HG02840 (cell line): ENCODE results near the gene MTX1.
"Not testable (repeated sequence)": the region's sequence is repeated elsewhere in the genome, so short reads cannot be mapped to it uniquely, and the experiment has no call there.

Experiments used
- ATAC-seq: cut with Tn5 transposase; IDR thresholded peaks from one replicate; pipeline ENCODE4 v1.9.1; 2021; ENCODE audit warnings: mild to moderate bottlenecking, moderate library complexity, moderate number of reproducible peaks; ENCODE audit not compliant: unreplicated experiment, low FRiP score

Gene MTX1

DNA sequence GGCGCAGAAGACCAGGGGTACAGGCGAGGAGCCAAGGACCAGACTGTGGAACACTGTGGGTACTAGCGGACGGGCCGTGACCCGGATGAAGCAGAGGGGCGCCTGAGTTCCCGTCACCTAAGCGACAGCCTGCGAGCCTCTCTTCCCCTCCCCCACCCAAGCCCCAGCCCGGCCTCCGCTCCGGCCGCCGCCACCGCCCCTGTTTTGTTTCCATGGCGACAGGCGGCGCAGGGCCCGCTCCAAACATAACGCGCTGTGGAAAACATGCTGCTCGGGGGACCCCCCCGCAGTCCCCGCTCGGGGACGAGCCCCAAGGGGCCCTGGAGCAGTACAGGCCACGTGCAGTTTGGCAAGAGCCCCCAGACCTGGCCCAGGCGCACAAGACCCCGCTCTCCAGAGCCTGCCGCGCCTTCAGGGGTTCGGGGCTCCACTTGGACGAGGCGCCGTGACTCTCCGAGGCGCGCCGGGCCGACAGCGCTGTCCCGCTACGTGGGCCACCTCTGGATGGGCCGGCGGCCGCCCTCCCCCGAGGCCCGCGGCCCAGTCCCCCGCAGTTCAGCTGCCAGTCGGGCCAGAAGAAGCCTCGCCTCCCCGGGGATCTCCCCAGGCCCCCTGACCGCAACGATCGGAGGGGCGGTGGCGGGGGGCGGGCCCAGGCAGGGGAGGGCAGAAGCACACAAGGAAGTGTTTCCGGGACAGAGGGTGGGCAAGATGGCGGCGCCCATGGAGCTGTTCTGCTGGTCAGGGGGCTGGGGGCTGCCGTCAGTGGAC is at the start of gene MTX1:
Gene MTX1, plus strand, starts transcription at position 155 of the 771 bp plus-strand sequence. Its CDS starts 110 bp downstream, at position 265.
- ATAC-seq = peak; percentile 66

DNA sequence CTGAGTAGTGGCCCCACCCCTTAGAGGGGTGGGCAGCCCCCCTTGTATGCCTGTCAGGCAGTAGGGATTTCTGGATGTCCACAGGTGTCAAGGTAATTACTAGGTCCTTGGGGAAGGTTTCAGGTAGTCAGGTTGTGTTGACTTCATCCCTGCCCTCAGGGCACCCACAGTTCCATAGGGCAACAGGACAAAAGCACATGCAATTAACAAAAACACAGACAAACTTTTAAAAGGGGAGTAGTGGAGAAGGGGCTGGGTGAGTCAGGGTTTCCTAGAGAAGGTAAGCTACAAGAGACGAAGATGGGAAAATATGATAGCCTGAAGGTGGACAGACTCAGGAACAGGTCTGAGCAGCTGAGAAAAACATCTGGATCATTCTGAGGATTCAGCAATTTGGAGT is 49.5 kb upstream of the MTX1 start:
- no peak for ATAC-seq

DNA sequence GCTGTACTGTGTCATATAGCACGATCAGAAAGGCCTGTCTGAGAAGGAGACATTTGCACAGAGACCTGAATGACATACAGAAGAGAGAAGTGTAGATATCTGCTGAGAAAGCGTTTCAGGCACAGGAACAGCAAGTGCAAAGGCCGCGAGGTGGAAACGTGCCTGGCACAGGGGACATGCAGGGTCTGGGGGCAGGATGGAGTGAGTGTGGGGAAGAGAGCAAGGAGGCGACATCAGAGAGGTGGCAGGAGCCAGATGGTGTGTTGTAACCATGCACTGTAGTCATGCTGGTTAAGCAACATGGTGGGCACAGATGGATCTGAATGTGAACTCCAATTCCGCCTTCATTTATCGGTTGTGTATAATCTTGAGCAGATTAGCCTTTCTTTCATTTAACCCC is 48.4 kb upstream of the MTX1 start:
- no peak for ATAC-seq

DNA sequence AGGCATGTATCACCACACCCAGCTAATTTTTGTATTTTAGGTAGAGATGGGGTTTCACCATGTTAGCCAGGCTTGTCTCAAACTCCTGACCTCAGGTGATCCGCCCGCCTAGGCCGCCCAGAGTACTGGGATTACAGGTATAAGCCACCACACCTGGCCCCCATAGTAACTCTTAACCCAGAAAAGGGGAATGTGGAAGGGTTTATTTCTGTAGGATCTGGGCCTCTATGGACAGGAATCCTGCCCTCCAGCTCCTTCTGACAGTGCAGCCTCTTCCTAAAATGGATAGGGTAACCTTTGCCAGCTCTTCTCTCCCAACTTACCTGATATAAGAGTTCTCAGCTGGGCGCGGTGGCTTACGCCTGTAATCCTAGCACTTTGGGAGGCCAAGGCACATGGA is 45.9 kb upstream of the MTX1 start:
- ATAC-seq = not testable (repeated sequence)

DNA sequence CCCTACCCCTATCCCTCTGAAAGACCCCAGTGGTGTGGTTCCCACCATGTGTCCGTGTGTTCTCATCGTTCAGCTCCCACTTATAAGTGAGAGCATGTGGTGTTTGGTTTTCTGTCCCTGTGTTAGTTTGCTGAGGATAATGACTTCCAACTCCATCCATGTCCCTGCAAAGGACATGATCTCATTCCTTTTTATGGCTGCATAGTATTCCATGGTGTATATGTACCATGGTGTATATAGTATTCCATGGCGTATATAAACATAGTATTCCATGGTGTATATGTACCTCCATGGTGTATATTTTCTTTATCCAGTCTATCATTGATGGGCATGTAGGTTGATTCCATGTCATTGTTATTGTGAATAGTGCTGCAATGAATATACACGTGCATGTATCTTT is 44.7 kb upstream of the MTX1 start:
- ATAC-seq = not testable (repeated sequence)

- ATAC-seq = not testable (repeated sequence)
Observed at GRCh38 chr1:155164625-155165024, 43.9 kb upstream of the MTX1 start.

DNA sequence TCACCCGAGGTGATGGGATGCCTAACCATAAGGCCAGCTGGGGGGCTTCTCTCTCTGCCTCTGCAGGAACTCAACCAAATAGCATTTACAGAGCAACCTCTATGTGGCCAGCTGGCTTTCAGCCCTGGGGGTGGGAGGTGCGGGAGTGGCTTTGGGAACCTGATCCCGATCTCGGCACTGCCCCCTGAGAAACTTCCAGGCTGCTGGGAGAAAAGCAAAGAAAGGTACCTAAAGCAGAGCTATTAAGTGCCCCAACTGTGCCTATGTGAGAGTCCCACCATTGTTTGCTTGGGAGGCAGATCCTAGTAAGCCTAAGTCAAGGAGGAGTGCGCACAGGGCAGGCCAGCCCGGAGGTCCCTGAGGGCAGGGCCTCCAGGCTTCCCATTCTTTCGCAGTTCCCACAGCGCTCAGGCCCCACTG is 42.4 kb upstream of the MTX1 start:
- no peak for ATAC-seq

DNA sequence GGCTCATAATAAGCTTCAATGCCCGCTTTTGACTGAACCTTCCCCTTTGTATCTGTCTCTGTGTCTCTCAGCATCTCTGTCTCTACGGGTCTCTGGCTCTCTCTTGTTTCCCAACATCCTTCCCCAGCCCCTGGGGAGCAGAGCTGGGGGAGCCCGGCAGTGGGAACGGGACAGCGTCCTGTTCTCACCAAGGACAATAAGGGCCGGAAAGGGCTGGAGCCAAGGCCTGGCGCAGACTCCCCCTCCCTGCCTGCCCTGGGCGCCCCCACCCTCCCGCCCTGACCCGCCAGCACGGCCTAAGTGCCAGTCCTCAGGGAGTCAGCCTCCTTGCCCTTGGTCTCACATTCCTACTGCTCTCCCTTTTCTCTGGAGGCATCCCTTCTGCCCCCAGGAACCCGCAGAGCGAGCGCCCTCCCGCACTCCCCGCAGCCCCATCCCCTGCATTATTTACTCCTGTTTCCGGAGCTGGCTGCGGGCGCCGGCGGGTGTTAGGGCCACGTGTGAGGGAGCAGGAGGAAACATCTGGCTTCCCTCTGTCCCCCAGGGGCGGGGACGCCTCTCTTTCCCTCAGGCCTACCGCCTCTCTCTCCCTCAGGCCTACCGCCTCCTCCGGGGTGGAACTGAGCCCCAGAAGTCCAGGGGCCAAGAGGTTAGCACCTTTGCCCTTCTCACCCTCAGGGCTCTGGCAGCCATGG is 41.9 kb upstream of the MTX1 start:
- no peak for ATAC-seq

- no peak for ATAC-seq
Observed at GRCh38 chr1:155167166-155168104, 41.1 kb upstream of the MTX1 start.

DNA sequence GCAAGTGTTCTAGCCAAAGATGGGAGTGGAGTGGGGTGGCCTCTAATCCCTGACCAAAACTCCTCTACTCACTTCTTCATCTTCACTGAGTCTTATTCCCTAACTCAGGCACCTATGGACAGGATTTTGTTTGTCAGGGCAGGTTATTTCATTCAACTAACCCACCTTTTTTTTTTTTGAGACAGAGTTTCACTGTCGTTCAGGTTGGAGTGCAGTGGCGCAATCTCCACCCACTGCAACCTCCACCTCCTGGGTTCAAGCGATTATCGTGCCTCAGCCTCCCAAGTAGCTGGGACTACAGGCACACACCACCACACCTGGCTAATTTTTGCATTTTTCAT is 40.4 kb upstream of the MTX1 start:
- ATAC-seq = not testable (repeated sequence)

DNA sequence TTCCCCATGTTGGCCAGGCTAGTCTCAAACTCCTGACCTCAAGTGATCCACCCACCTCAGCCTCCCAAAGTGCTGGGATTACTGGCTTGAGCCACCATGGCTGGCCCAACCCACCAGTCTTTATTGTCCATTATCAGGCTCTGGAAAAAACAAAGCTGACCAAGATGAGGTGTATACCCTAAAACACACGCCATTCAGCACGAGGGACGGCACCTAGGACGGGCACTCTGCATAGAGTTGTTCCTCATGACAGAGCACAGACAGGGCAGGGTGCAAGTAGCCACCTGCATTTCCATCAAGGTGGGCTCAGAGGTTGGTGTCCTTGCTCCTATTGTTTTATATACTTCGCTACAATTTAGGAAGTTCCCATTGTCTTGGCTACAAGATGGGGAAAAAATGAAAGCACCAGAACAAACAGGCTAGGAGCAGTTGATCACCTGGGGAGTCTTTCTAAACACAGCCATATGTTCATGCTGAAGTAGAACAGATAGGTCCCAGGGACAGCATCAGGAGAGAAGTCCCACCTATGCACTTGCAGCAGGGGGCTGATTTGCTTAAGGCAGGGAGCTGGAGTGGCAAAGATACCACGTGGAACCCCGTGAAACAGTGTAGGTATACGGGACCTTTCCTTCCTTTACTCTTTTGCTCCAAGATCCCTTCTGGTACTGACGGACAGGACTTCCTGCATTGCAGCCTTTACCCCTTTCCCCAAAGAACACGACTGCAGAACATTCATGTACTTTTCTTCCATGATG is 39.9 kb upstream of the MTX1 start:
- no peak for ATAC-seq

GRCh38 chr1:155169541-155169940 is 39.0 kb upstream of the MTX1 start:
- ATAC-seq = no peak

GRCh38 chr1:155170101-155170785 is 38.3 kb upstream of the MTX1 start:
- ATAC-seq = no peak

DNA sequence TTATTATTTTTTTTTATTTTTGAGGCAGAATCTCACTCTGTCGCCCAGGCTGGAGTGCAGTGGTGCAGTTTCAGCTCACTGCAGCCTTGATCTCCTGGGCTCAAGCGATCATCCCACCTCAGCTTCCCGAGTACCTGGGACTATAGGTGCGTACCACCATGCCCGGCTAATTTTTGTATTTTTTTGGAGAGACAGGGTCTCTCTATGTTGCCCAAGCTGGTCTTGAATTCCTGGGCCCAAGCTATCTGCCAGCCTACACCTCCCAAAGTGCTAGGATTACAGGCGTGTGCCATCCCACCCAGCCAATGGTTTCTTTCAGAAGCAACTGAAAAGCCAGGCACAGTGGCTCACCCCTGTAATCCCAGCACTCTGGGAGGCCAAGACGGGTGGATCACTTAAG is 37.7 kb upstream of the MTX1 start:
- no peak for ATAC-seq

- ATAC-seq = no peak
Observed at GRCh38 chr1:155171836-155172731, 36.4 kb upstream of the MTX1 start.

GRCh38 chr1:155172732-155173477 is 35.6 kb upstream of the MTX1 start, which contains the start of gene KRTCAP2:
Gene KRTCAP2 (minus strand): TSS chr1:155173304. CDS start chr1:155173224, 80 bp downstream.
- peak; percentile 71 for ATAC-seq

DNA sequence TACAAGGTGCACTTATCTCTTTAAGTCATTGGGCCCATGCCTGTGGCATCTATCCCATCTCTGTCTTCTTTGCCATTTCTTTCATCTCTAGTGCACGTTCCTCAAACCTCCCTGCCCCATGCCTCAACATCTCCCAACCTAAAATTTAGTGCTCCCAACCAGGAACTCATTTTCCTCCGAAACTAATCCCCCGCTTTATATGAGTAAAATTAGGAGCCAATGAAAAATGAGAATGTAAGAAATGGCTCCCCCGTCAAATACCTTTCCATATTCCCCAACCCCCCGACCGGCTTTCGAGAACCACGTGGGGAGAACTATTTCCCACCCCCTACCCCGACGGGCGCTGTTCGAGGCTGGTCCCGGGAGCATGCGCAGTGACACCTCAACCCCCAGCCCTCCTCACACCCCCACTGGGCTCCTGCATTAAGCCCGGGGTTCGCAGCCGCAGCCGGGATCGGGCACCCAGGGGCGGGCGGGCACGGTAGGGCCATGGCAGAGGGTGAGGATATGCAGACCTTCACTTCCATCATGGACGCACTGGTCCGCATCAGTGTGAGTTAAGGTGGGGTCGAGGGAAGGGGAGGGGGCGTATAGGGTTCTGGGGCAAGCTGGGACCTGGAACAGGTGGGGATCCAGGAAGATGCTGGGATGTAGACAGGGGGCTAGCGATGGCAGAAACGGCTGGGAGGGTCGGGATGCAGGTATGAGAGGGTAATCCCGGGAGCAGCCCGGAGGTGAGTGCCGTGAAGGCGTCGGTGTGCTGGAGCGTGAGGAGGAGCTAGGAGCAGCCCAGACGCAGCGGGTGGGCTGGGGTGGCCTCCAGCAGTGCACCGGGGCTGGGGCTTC is 34.8 kb upstream of the MTX1 start, which contains the start of gene TRIM46:
Gene TRIM46, plus strand, starts transcription at position 372 of the 846 bp plus-strand sequence. Its CDS starts 118 bp downstream, at position 490.
- ATAC-seq = peak; percentile 3
